Activated T-cell treated with anti-CD3 and anti-CD28 coated beads, Interleukin-2, amount 50 U/mL, for 1 hour (primary cell): ENCODE measurements around the gene MEI1.

Source experiments
- DNase-seq: peaks from one replicate; pipeline ENCODE4 v3.0.0-alpha.2; 2020

The MEI1 gene

GRCh38 chr22:41798736-41799135 lies 99.4 kb downstream of the MEI1 start:
- no peak for DNase-seq

- DNase-seq, result peak; percentile 61
These were observed 100.4 kb downstream of the MEI1 start for GRCh38 chr22:41799486-41800347.

GRCh38 chr22:41800348-41801146 lies 101.2 kb downstream of the MEI1 start, which contains the start of gene CCDC134:
CCDC134 (plus strand) TSS chr22:41800679; CDS start chr22:41808891, 8,212 bp downstream.
- DNase-seq, result peak; percentile 90

GRCh38 chr22:41801147-41801819 lies 102.0 kb downstream of the MEI1 start:
- no peak for DNase-seq

- DNase-seq, result no peak
These were observed 102.6 kb downstream of the MEI1 start for GRCh38 chr22:41801886-41802285.

- no peak for DNase-seq
These were observed 106.3 kb downstream of the MEI1 start for GRCh38 chr22:41805639-41806038.

GRCh38 chr22:41808400-41808799 lies 109.1 kb downstream of the MEI1 start:
- DNase-seq, result no peak

GRCh38 chr22:41810022-41810421 lies 110.7 kb downstream of the MEI1 start:
- no peak for DNase-seq

- DNase-seq, result no peak
These were observed 113.7 kb downstream of the MEI1 start for GRCh38 chr22:41812805-41813545.

- no peak for DNase-seq
These were observed 114.6 kb downstream of the MEI1 start for GRCh38 chr22:41813726-41814410.

- DNase-seq, result no peak
These were observed 116.4 kb downstream of the MEI1 start for GRCh38 chr22:41815716-41816115.

GRCh38 chr22:41816241-41816640 lies 116.9 kb downstream of the MEI1 start:
- DNase-seq, result no peak

- no peak for DNase-seq
These were observed 117.6 kb downstream of the MEI1 start for GRCh38 chr22:41816871-41817270.

GRCh38 chr22:41818011-41818410 lies 118.7 kb downstream of the MEI1 start:
- DNase-seq, result no peak

- no peak for DNase-seq
These were observed 119.3 kb downstream of the MEI1 start for GRCh38 chr22:41818596-41818995.

- no peak for DNase-seq
These were observed 120.0 kb downstream of the MEI1 start for GRCh38 chr22:41819257-41819656.

- no peak for DNase-seq
These were observed 121.1 kb downstream of the MEI1 start for GRCh38 chr22:41820447-41820846.

GRCh38 chr22:41821471-41822316 lies 122.4 kb downstream of the MEI1 start:
- no peak for DNase-seq

GRCh38 chr22:41822317-41823057 lies 123.2 kb downstream of the MEI1 start:
- peak; percentile 37 for DNase-seq

GRCh38 chr22:41823797-41824196 lies 124.5 kb downstream of the MEI1 start:
- DNase-seq, result no peak
